Subcutaneous abdominal adipose tissue (tissue), 5 donors: ENCODE data around the gene NDUFS4.
"Not testable (repeated sequence)": the region's sequence is repeated elsewhere in the genome, so short reads cannot be mapped to it uniquely, and the experiment has no call there.

Experiments used
- H3K27ac ChIP-seq: one replicate; pipeline ENCODE4 v1.7.0; 2013; ENCODE audit warnings: low read depth, mild to moderate bottlenecking, inconsistent platforms, low read length, moderate library complexity
- H3K27me3 ChIP-seq, 5 donors: one replicate each; pipeline ENCODE4 v1.7.0; 2013; ENCODE audit warnings: low read length in 5 of 5, inconsistent platforms in 1 of 5; ENCODE audit not compliant: control insufficient read depth in 5 of 5, insufficient read depth in 4 of 5
- H3K36me3 ChIP-seq, 5 donors: one replicate each; pipeline ENCODE4 v1.7.0; 2013; ENCODE audit warnings: low read length in 5 of 5; ENCODE audit not compliant: control insufficient read depth in 5 of 5, insufficient read depth in 5 of 5
- H3K4me1 ChIP-seq, 5 donors: one replicate each; pipeline ENCODE4 v1.7.0; 2013; ENCODE audit warnings: low read length in 5 of 5, mild to moderate bottlenecking in 3 of 5, moderate library complexity in 1 of 5; ENCODE audit not compliant: control insufficient read depth in 5 of 5, insufficient read depth in 5 of 5
- H3K4me3 ChIP-seq, 5 donors: one replicate each; pipeline ENCODE4 v1.7.0; 2013; ENCODE audit warnings: low read length in 5 of 5, low read depth in 1 of 5
- H3K9ac ChIP-seq, 5 donors: one replicate each; pipeline ENCODE4 v1.7.0; 2013; ENCODE audit warnings: low read length in 5 of 5, mild to moderate bottlenecking in 4 of 5, moderate library complexity in 3 of 5
- H3K9me3 ChIP-seq, 5 donors: one replicate each; pipeline ENCODE4 v1.7.0; 2013; ENCODE audit warnings: low read length in 5 of 5; ENCODE audit not compliant: control insufficient read depth in 5 of 5
- donor health status: healthy.
- donor health status: healthy.
- donor health status: healthy.
- donor health status: healthy.
- donor health status: healthy.

Gene NDUFS4

DNA sequence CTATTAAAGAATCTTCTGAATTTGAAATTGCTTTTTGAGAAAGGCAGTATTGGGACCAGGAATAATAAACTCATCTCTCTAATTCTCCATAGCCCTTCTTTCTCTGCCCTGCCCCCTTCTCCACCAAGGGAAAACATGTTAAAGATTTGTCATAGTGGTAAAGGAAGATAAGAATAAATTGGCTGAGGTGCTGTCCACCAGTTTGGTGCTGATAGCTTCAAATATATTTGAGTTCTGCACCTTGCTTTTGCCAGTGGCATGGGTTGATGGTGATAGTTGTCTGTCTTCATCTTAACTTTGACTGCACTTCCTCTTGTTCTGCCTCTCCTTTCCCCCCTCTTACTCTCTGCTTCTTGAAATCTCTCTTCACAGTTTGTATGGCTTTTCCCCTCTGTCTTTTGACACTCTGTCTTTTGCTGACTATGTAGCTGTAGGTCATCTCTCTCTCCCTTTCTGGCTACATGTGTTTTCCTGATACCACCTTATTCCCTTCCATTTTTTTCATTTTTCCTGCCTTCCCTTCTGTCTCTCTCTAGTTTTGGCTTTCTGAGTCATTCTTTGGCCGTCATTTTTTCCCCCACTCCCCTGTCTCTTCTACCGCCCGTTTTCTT lies 56.6 kb downstream of the NDUFS4 start:
- Histone ChIP-seq H3K9ac (no peak overlapping the region), H3K9me3 (peaks cover 0 to under 1% (median 0%) of the 10 kb centered on the region in 5 donors), H3K4me3 (no peak overlapping the region), H3K27me3 (no peaks in the 10 kb centered on the region), H3K4me1 (peaks cover 0 to 14% (median 4%) of the 10 kb centered on the region in 5 donors), H3K36me3 (no peaks in the 10 kb centered on the region), H3K27ac (no peak overlapping the region)

DNA sequence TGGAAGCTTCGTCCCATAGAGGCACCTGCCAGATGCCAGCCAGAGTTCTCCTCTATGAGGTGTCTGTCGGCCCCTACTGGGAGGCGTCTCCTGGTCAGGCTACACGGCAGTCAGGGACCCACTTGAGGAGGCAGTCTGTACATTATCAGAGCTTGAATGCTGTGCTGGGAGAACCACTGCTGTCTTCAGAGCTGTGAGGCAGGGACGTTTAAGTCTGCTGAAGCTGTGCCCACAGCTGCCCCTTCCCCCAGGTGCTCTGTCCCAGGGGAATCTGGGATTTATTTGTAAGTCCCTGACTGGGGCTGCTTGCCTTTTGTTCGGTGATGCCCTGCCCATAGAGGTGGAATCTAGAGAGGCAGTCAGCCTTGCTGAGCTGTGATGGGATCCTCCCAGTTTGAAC lies 70.8 kb downstream of the NDUFS4 start:
- H3K4me3 ChIP-seq = no peak overlapping the region
- no peaks in the 10 kb centered on the region for H3K9me3 ChIP-seq
- peaks cover 8 to 14% (median 10%) of the 10 kb centered on the region in 5 donors for H3K36me3 ChIP-seq
- no peak overlapping the region for H3K9ac ChIP-seq
- no peaks in the 10 kb centered on the region for H3K27me3 ChIP-seq
- no peaks in the 10 kb centered on the region for H3K4me1 ChIP-seq
- H3K27ac ChIP-seq = no peak overlapping the region

- Histone ChIP-seq H3K9me3 (no peaks in the 10 kb centered on the region), H3K4me1 (peaks cover 0 to 16% (median 5%) of the 10 kb centered on the region in 5 donors), H3K36me3 (peaks cover 4 to 18% (median 6%) of the 10 kb centered on the region in 5 donors), H3K9ac (no peak overlapping the region), H3K4me3 (no peak overlapping the region), H3K27ac (no peak overlapping the region), H3K27me3 (no peaks in the 10 kb centered on the region)
Observed at GRCh38 chr5:53642061-53642460, 81.6 kb downstream of the NDUFS4 start.

DNA sequence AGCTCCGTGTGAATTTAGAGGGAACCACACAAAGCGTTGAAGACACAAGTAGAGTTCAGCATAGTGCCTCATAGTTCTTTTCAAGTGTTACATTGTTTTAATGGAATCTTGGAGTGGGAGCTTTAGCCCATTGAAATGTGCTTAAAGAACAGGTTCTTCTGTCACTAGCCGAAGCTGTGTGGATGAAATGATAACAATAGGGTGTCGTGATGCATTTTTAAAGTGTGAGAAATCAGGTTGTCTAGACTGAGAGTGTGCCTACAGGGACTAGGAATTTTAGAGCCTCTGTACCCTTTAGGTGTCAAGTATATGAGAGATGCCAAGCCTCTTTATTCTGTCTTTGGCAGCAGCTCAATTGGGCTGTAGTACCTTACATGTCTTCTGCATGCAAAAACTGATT lies 83.0 kb downstream of the NDUFS4 start:
- Histone ChIP-seq H3K4me1 (peaks cover 0 to 16% (median 5%) of the 10 kb centered on the region in 5 donors), H3K27ac (no peak overlapping the region)

GRCh38 chr5:53645078-53645477 lies 84.6 kb downstream of the NDUFS4 start:
- Histone ChIP-seq H3K27me3 (no peaks in the 10 kb centered on the region), H3K9me3 (peaks cover 0 to 3% (median 0%) of the 10 kb centered on the region in 5 donors), H3K36me3 (peaks cover 5 to 26% (median 10%) of the 10 kb centered on the region in 5 donors), H3K9ac (no peak overlapping the region), H3K4me3 (no peak overlapping the region), H3K4me1 (peaks cover 0 to 16% (median 5%) of the 10 kb centered on the region in 5 donors), H3K27ac (no peak overlapping the region)

More for the DNA sequence above, 83.0 kb downstream of the NDUFS4 start:
- Histone ChIP-seq H3K9me3 (no peaks in the 10 kb centered on the region), H3K9ac (no peak overlapping the region), H3K4me3 (no peak overlapping the region), H3K27me3 (no peaks in the 10 kb centered on the region), H3K36me3 (peaks cover 5 to 13% (median 7%) of the 10 kb centered on the region in 5 donors)

- Histone ChIP-seq H3K27ac (no peak overlapping the region), H3K36me3 (peaks cover 5 to 36% (median 10%) of the 10 kb centered on the region in 5 donors), H3K4me3 (no peak overlapping the region), H3K9ac (no peak overlapping the region), H3K27me3 (no peaks in the 10 kb centered on the region), H3K4me1 (peaks cover 0 to 8% (median 0%) of the 10 kb centered on the region in 5 donors), H3K9me3 (peaks cover 0 to 3% (median 0%) of the 10 kb centered on the region in 5 donors)
Observed at GRCh38 chr5:53649352-53649751, 88.9 kb downstream of the NDUFS4 start.

DNA sequence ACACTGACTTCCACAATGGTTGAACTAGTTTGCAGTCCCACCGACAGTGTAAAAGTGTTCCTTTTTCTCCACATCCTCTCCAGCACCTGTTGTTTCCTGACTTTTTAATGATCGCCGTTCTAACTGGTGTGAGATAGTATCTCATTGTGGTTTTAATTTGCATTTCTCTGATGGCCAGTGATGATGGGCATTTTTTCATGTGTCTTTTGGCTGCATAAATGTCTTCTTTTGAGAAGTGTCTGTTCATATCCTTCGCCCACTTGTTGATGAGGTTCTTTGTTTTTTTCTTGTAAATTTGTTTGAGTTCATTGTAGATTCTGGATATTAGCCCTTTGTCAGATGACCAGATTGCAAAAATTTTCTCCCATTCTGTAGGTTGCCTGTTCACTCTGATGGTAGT lies 100.1 kb downstream of the NDUFS4 start:
- H3K9me3 ChIP-seq, H3K4me3 ChIP-seq, H3K9ac ChIP-seq, H3K4me1 ChIP-seq, H3K27me3 ChIP-seq, H3K27ac ChIP-seq: not testable (repeated sequence)
- peaks cover 0 to 11% (median 4%) of the 10 kb centered on the region in 5 donors for H3K36me3 ChIP-seq

- not testable (repeated sequence) for H3K27me3 ChIP-seq, H3K27ac ChIP-seq, H3K9me3 ChIP-seq, H3K9ac ChIP-seq, H3K4me3 ChIP-seq, H3K4me1 ChIP-seq, H3K36me3 ChIP-seq
Observed at GRCh38 chr5:53665313-53665712, 104.9 kb downstream of the NDUFS4 start.

DNA sequence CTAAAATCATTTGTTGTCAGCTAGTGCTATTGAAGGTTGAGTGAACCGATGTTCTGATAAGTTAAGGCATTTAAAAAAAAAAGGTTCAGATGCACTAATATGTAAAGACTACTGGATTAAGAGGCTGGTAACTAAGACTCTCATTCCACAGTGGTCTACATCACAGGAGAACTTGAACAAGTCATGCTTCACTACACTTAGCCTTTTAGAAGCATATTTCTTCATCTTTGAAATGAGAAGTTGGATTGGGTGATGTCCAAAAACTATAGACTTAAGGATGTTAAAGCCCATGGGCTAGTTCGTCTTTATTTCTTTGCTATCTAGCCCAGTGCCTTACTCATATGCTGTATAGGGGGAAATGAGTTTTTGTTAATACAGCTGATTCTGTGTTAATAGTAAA lies 107.2 kb downstream of the NDUFS4 start:
- no peak overlapping the region for H3K27ac ChIP-seq
- H3K9ac ChIP-seq = no peak overlapping the region
- H3K4me3 ChIP-seq = no peak overlapping the region
- no peaks in the 10 kb centered on the region for H3K4me1 ChIP-seq
- H3K36me3 ChIP-seq = peaks cover 0 to 6% (median 0%) of the 10 kb centered on the region in 5 donors
- H3K9me3 ChIP-seq = no peaks in the 10 kb centered on the region
- no peaks in the 10 kb centered on the region for H3K27me3 ChIP-seq

- H3K9ac ChIP-seq = no peak overlapping the region
- H3K4me3 ChIP-seq = no peak overlapping the region
- H3K27me3 ChIP-seq = no peaks in the 10 kb centered on the region
- H3K4me1 ChIP-seq = no peaks in the 10 kb centered on the region
- peaks cover 0 to 6% (median 2%) of the 10 kb centered on the region in 5 donors for H3K36me3 ChIP-seq
- no peaks in the 10 kb centered on the region for H3K9me3 ChIP-seq
- no peak overlapping the region for H3K27ac ChIP-seq
Observed at GRCh38 chr5:53671447-53671846, 111.0 kb downstream of the NDUFS4 start.
